Stimulated activated naive CD8-positive, alpha-beta T cell treated with anti-CD3 and anti-CD28 coated beads, Interleukin-15, Interleukin-2, amounts not matched to agents 100 U/mL and 50 U/mL, for 24 hours (primary cell): ENCODE results near the gene SMIM10L2A.
A peak's percentile ranks its signal among the peaks of the same experiment; 100 is the strongest.
"Not testable (repeated sequence)": the region's sequence is repeated elsewhere in the genome, so short reads cannot be mapped to it uniquely, and the experiment has no call there.

ENCODE experiments used
- ATAC-seq: fragments of 150-1000 bp; cut with Tn5 transposase; one replicate; pipeline ENCODE4 v1.10.0; 2021
- DNase-seq: peaks from one replicate; pipeline ENCODE4 v3.0.0; 2021

SMIM10L2A gene

GRCh38 chrX:135421932-135422809 lies at the start of gene SMIM10L2A:
Gene SMIM10L2A, plus strand, starts transcription at chrX:135421944. Its CDS starts 188 bp downstream, at chrX:135422132.
- no peak for ATAC-seq
- DNase-seq: peak; percentile 8

GRCh38 chrX:135373357-135373756 lies 48.4 kb upstream of the SMIM10L2A start:
- DNase-seq (no peak), ATAC-seq (no peak)

GRCh38 chrX:135382260-135382659 lies 39.5 kb upstream of the SMIM10L2A start:
- no peak for ATAC-seq
- no peak for DNase-seq

- DNase-seq (no peak), ATAC-seq (peak; percentile 11)
Measured at GRCh38 chrX:135383249-135383648, 38.5 kb upstream of the SMIM10L2A start.

- peak; percentile 79 for ATAC-seq
Measured at GRCh38 chrX:135384161-135384836, 37.4 kb upstream of the SMIM10L2A start.

GRCh38 chrX:135388841-135389240 lies 32.9 kb upstream of the SMIM10L2A start:
- ATAC-seq: no peak

More at GRCh38 chrX:135384161-135384836, 37.4 kb upstream of the SMIM10L2A start:
- peak; percentile 17 for DNase-seq

GRCh38 chrX:135389243-135389642 lies 32.5 kb upstream of the SMIM10L2A start:
- no peak for DNase-seq
- no peak for ATAC-seq

More at GRCh38 chrX:135388841-135389240, 32.9 kb upstream of the SMIM10L2A start:
- DNase-seq: no peak

GRCh38 chrX:135389717-135390116 lies 32.0 kb upstream of the SMIM10L2A start:
- no peak for ATAC-seq
- DNase-seq: no peak

GRCh38 chrX:135391734-135392133 lies 30.0 kb upstream of the SMIM10L2A start:
- no peak for ATAC-seq
- DNase-seq: no peak

- DNase-seq (no peak), ATAC-seq (no peak)
Measured at GRCh38 chrX:135393051-135393450, 28.7 kb upstream of the SMIM10L2A start.

GRCh38 chrX:135395064-135395463 lies 26.7 kb upstream of the SMIM10L2A start:
- ATAC-seq: no peak
- no peak for DNase-seq

GRCh38 chrX:135396109-135396508 lies 25.6 kb upstream of the SMIM10L2A start:
- DNase-seq (no peak), ATAC-seq (no peak)

- no peak for ATAC-seq
Measured at GRCh38 chrX:135396566-135396965, 25.2 kb upstream of the SMIM10L2A start.

GRCh38 chrX:135397652-135398051 lies 24.1 kb upstream of the SMIM10L2A start:
- DNase-seq (no peak), ATAC-seq (no peak)

More at GRCh38 chrX:135396566-135396965, 25.2 kb upstream of the SMIM10L2A start:
- DNase-seq: no peak

- ATAC-seq (no peak), DNase-seq (no peak)
Measured at GRCh38 chrX:135403374-135403773, 18.4 kb upstream of the SMIM10L2A start.

GRCh38 chrX:135406428-135406827 lies 15.3 kb upstream of the SMIM10L2A start:
- DNase-seq, ATAC-seq: not testable (repeated sequence)

GRCh38 chrX:135408794-135409193 lies 12.9 kb upstream of the SMIM10L2A start:
- ATAC-seq (no peak), DNase-seq (no peak)

- DNase-seq (no peak), ATAC-seq (no peak)
Measured at GRCh38 chrX:135410861-135411627, 10.7 kb upstream of the SMIM10L2A start.

GRCh38 chrX:135411893-135412292 lies 9.9 kb upstream of the SMIM10L2A start:
- DNase-seq (no peak), ATAC-seq (no peak)

GRCh38 chrX:135416546-135416945 lies 5.2 kb upstream of the SMIM10L2A start:
- DNase-seq: no peak
- no peak for ATAC-seq

GRCh38 chrX:135420831-135421230 lies 913 bp upstream of the SMIM10L2A start:
- DNase-seq (no peak), ATAC-seq (no peak)

GRCh38 chrX:135421537-135421931 lies 210 bp upstream of the SMIM10L2A start:
- ATAC-seq (peak; percentile 86), DNase-seq (peak; percentile 87)
